Right forelimb (tissue), 1 donor: ENCODE results near the gene BUB1B.

Source experiments
- DNase-seq: peaks from one replicate; pipeline ENCODE4 v3.0.0-alpha.2; 2018

Gene BUB1B

GRCh38 chr15:40192942-40193341, 32.1 kb downstream of the BUB1B start:
- no peak for DNase-seq

GRCh38 chr15:40197434-40197833, 36.6 kb downstream of the BUB1B start:
- DNase-seq, result no peak

GRCh38 chr15:40198355-40199085, 37.7 kb downstream of the BUB1B start:
- DNase-seq, result no peak

GRCh38 chr15:40204100-40204499, 43.2 kb downstream of the BUB1B start:
- no peak for DNase-seq

- no peak for DNase-seq
Measured at GRCh38 chr15:40217166-40217824, 56.4 kb downstream of the BUB1B start.

- no peak for DNase-seq
Measured at GRCh38 chr15:40219801-40220200, 58.9 kb downstream of the BUB1B start.

- no peak for DNase-seq
Measured at GRCh38 chr15:40222131-40222530, 61.3 kb downstream of the BUB1B start.

GRCh38 chr15:40226736-40227135, 65.9 kb downstream of the BUB1B start:
- no peak for DNase-seq

- no peak for DNase-seq
Measured at GRCh38 chr15:40229316-40229715, 68.4 kb downstream of the BUB1B start.

GRCh38 chr15:40229956-40230355, 69.1 kb downstream of the BUB1B start:
- DNase-seq, result no peak

- DNase-seq, result no peak
Measured at GRCh38 chr15:40232625-40233070, 71.8 kb downstream of the BUB1B start.

- no peak for DNase-seq
Measured at GRCh38 chr15:40233727-40234577, 73.1 kb downstream of the BUB1B start.

GRCh38 chr15:40234783-40235182, 73.9 kb downstream of the BUB1B start:
- DNase-seq, result no peak

- DNase-seq, result no peak
Measured at GRCh38 chr15:40235201-40235885, 74.5 kb downstream of the BUB1B start.

- no peak for DNase-seq
Measured at GRCh38 chr15:40238532-40239403, 77.9 kb downstream of the BUB1B start, which contains the start of gene PAK6. Gene PAK6, plus strand, starts transcription at chr15:40239063. Its CDS starts 25,723 bp downstream, at chr15:40264786.

- DNase-seq, result no peak
Measured at GRCh38 chr15:40239404-40239692, 78.5 kb downstream of the BUB1B start.

GRCh38 chr15:40239693-40240618, 79.1 kb downstream of the BUB1B start:
- DNase-seq, result no peak

GRCh38 chr15:40240619-40241221, 79.9 kb downstream of the BUB1B start:
- DNase-seq, result no peak

- no peak for DNase-seq
Measured at GRCh38 chr15:40241269-40242212, 80.7 kb downstream of the BUB1B start.
